Type B pancreatic cell (in vitro differentiated cells): Measurements from ENCODE around the gene BABAM2. TPM values are rescaled to one million over a fixed set of nuclear protein-coding genes. Genes with fewer than 3 reads are reported as not detected.

Experiments
- DNase-seq: peaks from one replicate; pipeline ENCODE4 v3.0.0; 2021; ENCODE audit warnings: mixed read lengths; ENCODE audit not compliant: unreplicated experiment; ENCODE audit errors: extremely low spot score
- H3K27ac Mint-ChIP-seq: 2 replicates; pipeline ENCODE4 v1.8.0; 2021; ENCODE audit warnings: mild to moderate bottlenecking, mixed read lengths
- H3K27me3 Mint-ChIP-seq: 2 replicates; pipeline ENCODE4 v1.8.0; 2021; ENCODE audit warnings: mixed read lengths
- H3K36me3 Mint-ChIP-seq: 2 replicates; pipeline ENCODE4 v1.8.0; 2021; ENCODE audit warnings: mixed read lengths
- H3K4me1 Mint-ChIP-seq: one replicate; pipeline ENCODE4 v1.8.0; 2021; ENCODE audit warnings: mixed read lengths; ENCODE audit not compliant: unreplicated experiment
- H3K4me3 Mint-ChIP-seq: 2 replicates; pipeline ENCODE4 v1.8.0; 2021; ENCODE audit warnings: mild to moderate bottlenecking, mixed read lengths
- H3K9me3 Mint-ChIP-seq: 2 replicates; pipeline ENCODE4 v1.8.0; 2021; ENCODE audit warnings: mixed read lengths
- long read RNA-seq: library from polyadenylated mRNA; unstranded; transcript quantifications from one replicate; pipeline ENCODE4 v2.0.0, GENCODE V29; 2020
- total RNA-seq: library from RNA; stranded (reverse); gene quantifications from 2 replicates; pipeline ENCODE4 v1.2.1, GENCODE V29; 2021; ENCODE audit warnings: low replicate concordance
- TF ChIP-seq, protein P1 (sequence below): fragments of 200-600 bp; sonication (generic); conservative IDR thresholded peaks from 2 replicates; pipeline ENCODE4 v1.5.0; 2021; ENCODE audit warnings: antibody characterized with exemption, mild to moderate bottlenecking

BABAM2 gene
- 26.1 and 30.4 TPM in 2 replicates for total RNA-seq
- long read RNA-seq, transcript BABAM2-204 (12 exons, 1,657 nt), result major isoform, 59 of 121 reads
- long read RNA-seq, transcript BABAM2-203 (13 exons, 1,686 nt), result minor isoform, 6 of 121 reads
- long read RNA-seq, transcript BABAM2-201 (13 exons, 1,681 nt), result minor isoform, 13 of 121 reads
- long read RNA-seq, transcript BABAM2-202 (13 exons, 1,852 nt), result minor isoform, 20 of 121 reads
- long read RNA-seq, partial matches to known transcripts, result 2 of 121 reads
- long read RNA-seq, other reads (novel, unspliced or antisense), result 19 of 121 reads

DNA sequence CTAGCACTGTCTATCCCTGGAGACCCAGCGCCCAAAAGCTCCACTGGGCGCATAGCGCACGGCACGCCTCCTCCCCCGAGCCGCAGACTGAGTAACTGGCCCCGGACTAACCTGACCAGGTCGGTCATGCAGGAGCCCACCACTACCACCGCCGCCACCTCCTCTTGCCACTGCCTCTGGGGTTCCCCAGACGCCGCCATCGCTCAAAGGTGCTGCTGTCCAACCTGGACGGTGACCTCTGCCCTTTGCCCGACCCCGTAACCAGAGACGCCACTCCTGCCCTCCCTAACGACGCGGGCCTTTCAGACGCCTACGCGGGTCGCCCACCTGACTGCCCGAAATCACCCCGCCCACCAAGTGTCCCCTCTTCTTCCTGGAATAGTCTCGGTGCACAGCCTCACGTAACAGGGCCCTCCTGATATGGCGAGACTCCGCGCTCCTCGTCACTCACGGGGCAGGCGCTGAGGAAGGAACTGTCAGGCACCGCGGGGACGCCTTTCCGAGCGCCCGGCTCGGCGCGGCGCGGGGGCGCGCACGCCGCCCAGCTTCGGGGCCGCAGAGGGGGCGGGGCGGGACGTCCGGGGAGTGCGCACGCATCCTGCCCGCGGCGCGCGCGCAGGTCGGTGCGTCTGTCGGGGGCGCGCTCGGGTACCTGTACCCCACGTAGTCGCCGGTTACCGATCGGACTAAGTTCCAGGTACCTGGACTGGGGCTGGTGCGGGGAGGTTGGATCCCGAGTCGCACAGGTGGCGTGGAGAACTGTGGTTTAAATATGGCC, at the start of gene BABAM2, which contains the start of gene RBKS:
Gene BABAM2 (plus strand): TSS at position 584 of the 778 bp plus-strand sequence. CDS start 3,828 bp downstream, outside the sequence.
Gene RBKS (minus strand): TSS at position 242 of the 778 bp plus-strand sequence. CDS start 42 bp downstream, at position 200.
- no peaks in the 10 kb centered on the region for H3K9me3 Mint-ChIP-seq
- H3K27ac Mint-ChIP-seq, result peak within 1 kb of the TSS; percentile 99
- H3K4me1 Mint-ChIP-seq, result peaks cover 26% of the 10 kb centered on the region
- peak within 1 kb of the TSS; percentile 100 for H3K4me3 Mint-ChIP-seq
- TF ChIP-seq, protein P1, sequence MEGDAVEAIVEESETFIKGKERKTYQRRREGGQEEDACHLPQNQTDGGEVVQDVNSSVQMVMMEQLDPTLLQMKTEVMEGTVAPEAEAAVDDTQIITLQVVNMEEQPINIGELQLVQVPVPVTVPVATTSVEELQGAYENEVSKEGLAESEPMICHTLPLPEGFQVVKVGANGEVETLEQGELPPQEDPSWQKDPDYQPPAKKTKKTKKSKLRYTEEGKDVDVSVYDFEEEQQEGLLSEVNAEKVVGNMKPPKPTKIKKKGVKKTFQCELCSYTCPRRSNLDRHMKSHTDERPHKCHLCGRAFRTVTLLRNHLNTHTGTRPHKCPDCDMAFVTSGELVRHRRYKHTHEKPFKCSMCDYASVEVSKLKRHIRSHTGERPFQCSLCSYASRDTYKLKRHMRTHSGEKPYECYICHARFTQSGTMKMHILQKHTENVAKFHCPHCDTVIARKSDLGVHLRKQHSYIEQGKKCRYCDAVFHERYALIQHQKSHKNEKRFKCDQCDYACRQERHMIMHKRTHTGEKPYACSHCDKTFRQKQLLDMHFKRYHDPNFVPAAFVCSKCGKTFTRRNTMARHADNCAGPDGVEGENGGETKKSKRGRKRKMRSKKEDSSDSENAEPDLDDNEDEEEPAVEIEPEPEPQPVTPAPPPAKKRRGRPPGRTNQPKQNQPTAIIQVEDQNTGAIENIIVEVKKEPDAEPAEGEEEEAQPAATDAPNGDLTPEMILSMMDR, result no peak
- peaks cover 6% of the 10 kb centered on the region for H3K36me3 Mint-ChIP-seq
- peak; percentile 92 for DNase-seq
- H3K27me3 Mint-ChIP-seq, result peaks cover 3% of the 10 kb centered on the region

DNA sequence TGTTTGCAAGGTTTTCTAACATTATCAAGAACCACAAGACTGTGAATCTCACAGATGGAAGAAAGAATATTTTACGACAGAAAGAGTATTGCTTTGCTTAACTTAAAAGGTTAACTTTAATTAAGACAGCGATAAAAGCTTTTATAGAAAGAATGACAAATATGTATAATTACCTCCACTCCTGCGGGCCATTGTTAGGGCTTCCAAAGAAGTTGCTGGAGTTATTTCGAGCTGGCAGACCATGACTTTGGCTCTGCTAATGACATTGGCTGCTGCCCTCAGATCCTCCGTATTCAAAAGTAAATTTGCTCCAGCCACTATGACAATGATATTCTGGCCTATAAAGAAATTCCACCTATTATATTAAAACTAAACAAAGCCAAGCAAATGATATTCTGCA, 47.6 kb upstream of the BABAM2 start:
- Mint-ChIP-seq H3K36me3 (peaks cover 3% of the 10 kb centered on the region), H3K4me3 (no peak overlapping the region), H3K27ac (no peak overlapping the region), H3K4me1 (no peaks in the 10 kb centered on the region), H3K27me3 (no peaks in the 10 kb centered on the region), H3K9me3 (no peaks in the 10 kb centered on the region)
- no peak for DNase-seq
- TF ChIP-seq, protein P1, result no peak

- H3K9me3 Mint-ChIP-seq, result no peaks in the 10 kb centered on the region
- H3K27ac Mint-ChIP-seq, result peak overlapping the region; percentile 71
- H3K4me3 Mint-ChIP-seq, result no peak overlapping the region
- no peaks in the 10 kb centered on the region for H3K36me3 Mint-ChIP-seq
- H3K4me1 Mint-ChIP-seq, result no peaks in the 10 kb centered on the region
- no peaks in the 10 kb centered on the region for H3K27me3 Mint-ChIP-seq
- DNase-seq, result no peak
- TF ChIP-seq, protein P1, result no peak
Measured at GRCh38 chr2:27843992-27844391, 46.5 kb upstream of the BABAM2 start.

GRCh38 chr2:27844821-27845255, 45.7 kb upstream of the BABAM2 start:
- H3K27me3 Mint-ChIP-seq, result no peaks in the 10 kb centered on the region
- TF ChIP-seq, protein P1, result no peak
- DNase-seq, result no peak
- H3K27ac Mint-ChIP-seq, result no peak overlapping the region
- H3K9me3 Mint-ChIP-seq, result no peaks in the 10 kb centered on the region
- no peak overlapping the region for H3K4me3 Mint-ChIP-seq
- H3K4me1 Mint-ChIP-seq, result no peaks in the 10 kb centered on the region
- no peaks in the 10 kb centered on the region for H3K36me3 Mint-ChIP-seq

GRCh38 chr2:27847333-27847732, 43.2 kb upstream of the BABAM2 start:
- no peaks in the 10 kb centered on the region for H3K4me1 Mint-ChIP-seq
- H3K27ac Mint-ChIP-seq, result no peak overlapping the region
- no peak for DNase-seq
- no peaks in the 10 kb centered on the region for H3K36me3 Mint-ChIP-seq
- no peaks in the 10 kb centered on the region for H3K9me3 Mint-ChIP-seq
- TF ChIP-seq, protein P1, result no peak
- no peak overlapping the region for H3K4me3 Mint-ChIP-seq
- H3K27me3 Mint-ChIP-seq, result no peaks in the 10 kb centered on the region
